K562 (cell line): Measurements from ENCODE around the gene OR52B6. TPM values are rescaled to one million over a fixed set of nuclear protein-coding genes. Genes with fewer than 3 reads are reported as not detected.
A peak's percentile ranks its signal among the peaks of the same experiment; 100 is the strongest.

Source experiments
- ETS2 ChIP-seq: IDR thresholded peaks from 2 replicates; pipeline ENCODE4 v1.6.1; 2016; ENCODE audit warnings: borderline replicate concordance, missing genetic modification characterization, mild to moderate bottlenecking, moderate library complexity, missing compliant biosample characterization; ENCODE audit not compliant: poor library complexity, severe bottlenecking
- KLF10 ChIP-seq: fragments of 250-450 bp; sonication (Bioruptor Pico); IDR thresholded peaks from 2 replicates; pipeline ENCODE4 v1.6.1; 2021; ENCODE audit warnings: matching md5 sums
- MAZ ChIP-seq, 2 experiments: fragments of 450-650 bp in 1 of 2; sonication (generic) in 1 of 2; formaldehyde crosslinking; IDR thresholded peaks in 1 of 2; conservative IDR thresholded peaks in 1 of 2; 2 replicates each; pipeline versions ENCODE4 v1.4.0 to v1.5.0; 2020; ENCODE audit warnings: mild to moderate bottlenecking in 1 of 2, missing genetic modification reagents in 1 of 2
- YY1 ChIP-seq, 3 experiments: IDR thresholded peaks; 2 replicates each; pipeline ENCODE4 v1.6.1; 2011; ENCODE audit warnings: low read length in 2 of 3, mild to moderate bottlenecking in 2 of 3, moderate library complexity in 2 of 3, borderline replicate concordance in 1 of 3, control low read depth in 1 of 3, low read depth in 1 of 3; ENCODE audit not compliant: insufficient read depth in 3 of 3, insufficient replicate concordance in 2 of 3, control insufficient read depth in 1 of 3, insufficient read length in 1 of 3; ENCODE audit errors: extremely low read depth in 1 of 3
- ZC3H8 ChIP-seq: fragments of 450-650 bp; IDR thresholded peaks from 2 replicates; pipeline ENCODE4 v1.6.1; 2017
- ZNF133 ChIP-seq: fragments of 250-450 bp; sonication (Bioruptor Pico); IDR thresholded peaks from 2 replicates; pipeline ENCODE4 v1.4.0; 2020; ENCODE audit warnings: mild to moderate bottlenecking
- polyA plus RNA-seq, 8 experiments: library from polyadenylated mRNA; depleted of rRNA in 4 of 8; stranded (reverse) in 5 of 8; unstranded in 3 of 8; fragments of >200 nt; fragmentation: Nextera tagmentation in 2 of 8; fragmentation: Illumina TruSeq in 1 of 8; extraction: Ambion mirVana in 2 of 8; extraction: Trizol in 1 of 8; gene quantifications; 2 replicates each; pipeline versions ENCODE4 v1.2.1 to v1.2.3, GENCODE V29; 2011 to 2014; ENCODE audit warnings: inconsistent platforms in 1 of 8, missing spikeins in 1 of 8
- total RNA-seq, 7 experiments: library from RNA; depleted of rRNA in 6 of 7; stranded (reverse); fragments of >200 nt in 6 of 7; fragmentation: Illumina TruSeq in 2 of 7; extraction: Trizol in 2 of 7; gene quantifications; 2 replicates each; pipeline versions ENCODE4 v1.2.1 to v1.2.3, GENCODE V29; 2011 to 2021; ENCODE audit warnings: low replicate concordance in 1 of 7
- TF ChIP-seq, protein P1 (sequence below): fragments of 250-450 bp; sonication (Bioruptor Pico); IDR thresholded peaks from 2 replicates; pipeline ENCODE4 v1.8.0; 2021; ENCODE audit warnings: mild to moderate bottlenecking, moderate library complexity
- TF ChIP-seq, protein P2 (sequence below): fragments of 450-650 bp; formaldehyde crosslinking; IDR thresholded peaks from 2 replicates; pipeline ENCODE4 v1.4.0; 2020; ENCODE audit warnings: mild to moderate bottlenecking, moderate library complexity
- TF ChIP-seq, protein P3 (sequence below): fragments of 250-450 bp; sonication (Bioruptor Pico); IDR thresholded peaks from 2 replicates; pipeline ENCODE4 v1.8.0; 2021; ENCODE audit warnings: borderline replicate concordance, mild to moderate bottlenecking, moderate library complexity; ENCODE audit not compliant: poor library complexity, severe bottlenecking
- TF ChIP-seq, protein P4 (sequence below): IDR thresholded peaks from 3 replicates; pipeline ENCODE4 v1.6.1; 2011; ENCODE audit warnings: borderline replicate concordance, mild to moderate bottlenecking, moderate library complexity; ENCODE audit not compliant: insufficient read length; ENCODE audit errors: extremely low read depth
- TF ChIP-seq, protein P5 (sequence below), 2 experiments: fragments of 450-650 bp; IDR thresholded peaks; 2 replicates each; pipeline ENCODE4 v1.6.1; 2016

Gene OR52B6
- total and polyA plus RNA-seq, 9 of the 15 experiments (the other 6 are each of a cell fraction or from before 2014, with no cell fraction given): not detected

DNA sequence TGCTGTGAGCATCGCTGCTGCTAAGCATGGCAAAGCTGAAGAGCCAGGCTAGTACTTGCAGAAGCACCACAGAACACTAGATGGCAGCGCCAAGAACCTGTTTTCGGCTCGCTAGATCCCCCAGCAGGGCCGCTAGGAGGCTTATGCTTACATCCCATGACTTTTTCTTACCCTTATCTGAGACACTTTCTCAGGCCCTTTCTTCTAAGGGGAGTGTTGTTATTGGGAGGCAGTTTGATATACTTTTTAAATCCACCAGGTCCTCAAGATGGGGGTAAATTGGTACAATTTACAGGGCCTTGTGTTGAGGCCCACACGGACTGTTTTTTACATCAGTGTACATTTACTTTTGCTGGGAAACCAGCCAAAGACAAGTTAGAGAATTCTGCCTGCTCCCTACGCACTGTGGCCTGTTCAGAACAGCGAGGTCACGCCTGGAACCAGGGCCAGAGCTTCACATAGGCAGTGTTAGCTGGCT, 19.7 kb downstream of the OR52B6 start (continued):
- TF ChIP-seq ETS2 (tag) (no peak), ZNF133 (CRISPR knock-in tag) (no peak), MAZ (CRISPR knock-in tag; conservative IDR thresholded peaks at IDR 0.05 in 1 of 2, IDR thresholded peaks at IDR 0.05 in 1 of 2) (0 out of 4 replicates have a peak, but pooled peaks of 1 of the 2 experiments have one; percentile 24), KLF10 (CRISPR knock-in tag) (no peak), ZC3H8 (no peak), YY1 (IDR thresholded peaks at IDR 0.05; ENCODE audit: borderline replicate concordance in 1 of 3, control insufficient read depth in 1 of 3, extremely low read depth in 1 of 3, insufficient read depth in 3 of 3, insufficient read length in 1 of 3, insufficient replicate concordance in 2 of 3, low read depth in 1 of 3, low read length in 2 of 3) (peak in 1 of 3 experiments; percentile 24)
- TF ChIP-seq, protein P1, sequence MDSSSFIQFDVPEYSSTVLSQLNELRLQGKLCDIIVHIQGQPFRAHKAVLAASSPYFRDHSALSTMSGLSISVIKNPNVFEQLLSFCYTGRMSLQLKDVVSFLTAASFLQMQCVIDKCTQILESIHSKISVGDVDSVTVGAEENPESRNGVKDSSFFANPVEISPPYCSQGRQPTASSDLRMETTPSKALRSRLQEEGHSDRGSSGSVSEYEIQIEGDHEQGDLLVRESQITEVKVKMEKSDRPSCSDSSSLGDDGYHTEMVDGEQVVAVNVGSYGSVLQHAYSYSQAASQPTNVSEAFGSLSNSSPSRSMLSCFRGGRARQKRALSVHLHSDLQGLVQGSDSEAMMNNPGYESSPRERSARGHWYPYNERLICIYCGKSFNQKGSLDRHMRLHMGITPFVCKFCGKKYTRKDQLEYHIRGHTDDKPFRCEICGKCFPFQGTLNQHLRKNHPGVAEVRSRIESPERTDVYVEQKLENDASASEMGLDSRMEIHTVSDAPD (CRISPR knock-in tag): no peak
- TF ChIP-seq, protein P2, sequence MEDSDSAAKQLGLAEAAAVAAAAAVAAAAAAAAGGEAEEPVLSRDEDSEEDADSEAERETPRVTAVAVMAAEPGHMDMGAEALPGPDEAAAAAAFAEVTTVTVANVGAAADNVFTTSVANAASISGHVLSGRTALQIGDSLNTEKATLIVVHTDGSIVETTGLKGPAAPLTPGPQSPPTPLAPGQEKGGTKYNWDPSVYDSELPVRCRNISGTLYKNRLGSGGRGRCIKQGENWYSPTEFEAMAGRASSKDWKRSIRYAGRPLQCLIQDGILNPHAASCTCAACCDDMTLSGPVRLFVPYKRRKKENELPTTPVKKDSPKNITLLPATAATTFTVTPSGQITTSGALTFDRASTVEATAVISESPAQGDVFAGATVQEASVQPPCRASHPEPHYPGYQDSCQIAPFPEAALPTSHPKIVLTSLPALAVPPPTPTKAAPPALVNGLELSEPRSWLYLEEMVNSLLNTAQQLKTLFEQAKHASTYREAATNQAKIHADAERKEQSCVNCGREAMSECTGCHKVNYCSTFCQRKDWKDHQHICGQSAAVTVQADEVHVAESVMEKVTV (CRISPR knock-in tag): peak; percentile 69
- TF ChIP-seq, protein P3, sequence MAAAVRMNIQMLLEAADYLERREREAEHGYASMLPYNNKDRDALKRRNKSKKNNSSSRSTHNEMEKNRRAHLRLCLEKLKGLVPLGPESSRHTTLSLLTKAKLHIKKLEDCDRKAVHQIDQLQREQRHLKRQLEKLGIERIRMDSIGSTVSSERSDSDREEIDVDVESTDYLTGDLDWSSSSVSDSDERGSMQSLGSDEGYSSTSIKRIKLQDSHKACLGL: no peak
- TF ChIP-seq, protein P4, sequence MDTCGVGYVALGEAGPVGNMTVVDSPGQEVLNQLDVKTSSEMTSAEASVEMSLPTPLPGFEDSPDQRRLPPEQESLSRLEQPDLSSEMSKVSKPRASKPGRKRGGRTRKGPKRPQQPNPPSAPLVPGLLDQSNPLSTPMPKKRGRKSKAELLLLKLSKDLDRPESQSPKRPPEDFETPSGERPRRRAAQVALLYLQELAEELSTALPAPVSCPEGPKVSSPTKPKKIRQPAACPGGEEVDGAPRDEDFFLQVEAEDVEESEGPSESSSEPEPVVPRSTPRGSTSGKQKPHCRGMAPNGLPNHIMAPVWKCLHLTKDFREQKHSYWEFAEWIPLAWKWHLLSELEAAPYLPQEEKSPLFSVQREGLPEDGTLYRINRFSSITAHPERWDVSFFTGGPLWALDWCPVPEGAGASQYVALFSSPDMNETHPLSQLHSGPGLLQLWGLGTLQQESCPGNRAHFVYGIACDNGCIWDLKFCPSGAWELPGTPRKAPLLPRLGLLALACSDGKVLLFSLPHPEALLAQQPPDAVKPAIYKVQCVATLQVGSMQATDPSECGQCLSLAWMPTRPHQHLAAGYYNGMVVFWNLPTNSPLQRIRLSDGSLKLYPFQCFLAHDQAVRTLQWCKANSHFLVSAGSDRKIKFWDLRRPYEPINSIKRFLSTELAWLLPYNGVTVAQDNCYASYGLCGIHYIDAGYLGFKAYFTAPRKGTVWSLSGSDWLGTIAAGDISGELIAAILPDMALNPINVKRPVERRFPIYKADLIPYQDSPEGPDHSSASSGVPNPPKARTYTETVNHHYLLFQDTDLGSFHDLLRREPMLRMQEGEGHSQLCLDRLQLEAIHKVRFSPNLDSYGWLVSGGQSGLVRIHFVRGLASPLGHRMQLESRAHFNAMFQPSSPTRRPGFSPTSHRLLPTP: no peak
- TF ChIP-seq, protein P5, sequence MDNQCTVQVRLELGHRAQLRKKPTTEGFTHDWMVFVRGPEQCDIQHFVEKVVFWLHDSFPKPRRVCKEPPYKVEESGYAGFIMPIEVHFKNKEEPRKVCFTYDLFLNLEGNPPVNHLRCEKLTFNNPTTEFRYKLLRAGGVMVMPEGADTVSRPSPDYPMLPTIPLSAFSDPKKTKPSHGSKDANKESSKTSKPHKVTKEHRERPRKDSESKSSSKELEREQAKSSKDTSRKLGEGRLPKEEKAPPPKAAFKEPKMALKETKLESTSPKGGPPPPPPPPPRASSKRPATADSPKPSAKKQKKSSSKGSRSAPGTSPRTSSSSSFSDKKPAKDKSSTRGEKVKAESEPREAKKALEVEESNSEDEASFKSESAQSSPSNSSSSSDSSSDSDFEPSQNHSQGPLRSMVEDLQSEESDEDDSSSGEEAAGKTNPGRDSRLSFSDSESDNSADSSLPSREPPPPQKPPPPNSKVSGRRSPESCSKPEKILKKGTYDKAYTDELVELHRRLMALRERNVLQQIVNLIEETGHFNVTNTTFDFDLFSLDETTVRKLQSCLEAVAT (IDR thresholded peaks at IDR 0.05): no peak
